Suprapubic skin (tissue), 3 donors: Measurements from ENCODE around the gene OTUD5.

Source experiments
- CTCF ChIP-seq, 2 donors: fragments of 200-600 bp in 1 of 2; fragments of 450-650 bp in 1 of 2; sonication (generic) in 1 of 2; IDR thresholded peaks; one replicate each; pipeline ENCODE4 v1.5.1; 2016 to 2019; ENCODE audit warnings: antibody characterized with exemption in 2 of 2, mild to moderate bottlenecking in 1 of 2, moderate library complexity in 1 of 2
- EP300 ChIP-seq: sonication (generic); formaldehyde crosslinking; IDR thresholded peaks from one replicate; pipeline ENCODE4 v1.6.1; 2017; ENCODE audit warnings: antibody characterized with exemption

GRCh38 chrX:48981178-48981577 lies 23.8 kb upstream of the OTUD5 start:
- TF ChIP-seq CTCF (IDR thresholded peaks at IDR 0.05) (no peak), EP300 (no peak)
